Stimulated activated CD4-positive, alpha-beta T cell treated with anti-CD3 and anti-CD28 coated beads, Interleukin-4, amount 100 ng/mL, for 24 hours (primary cell): ENCODE measurements around the gene PIGM.

Experiments used
- DNase-seq: peaks from one replicate; pipeline ENCODE4 v3.0.0-alpha.2; 2020

Gene PIGM

GRCh38 chr1:160020196-160020595, 11.6 kb downstream of the PIGM start:
- no peak for DNase-seq

- no peak for DNase-seq
These were observed 12.9 kb downstream of the PIGM start for GRCh38 chr1:160018900-160019299.

DNA sequence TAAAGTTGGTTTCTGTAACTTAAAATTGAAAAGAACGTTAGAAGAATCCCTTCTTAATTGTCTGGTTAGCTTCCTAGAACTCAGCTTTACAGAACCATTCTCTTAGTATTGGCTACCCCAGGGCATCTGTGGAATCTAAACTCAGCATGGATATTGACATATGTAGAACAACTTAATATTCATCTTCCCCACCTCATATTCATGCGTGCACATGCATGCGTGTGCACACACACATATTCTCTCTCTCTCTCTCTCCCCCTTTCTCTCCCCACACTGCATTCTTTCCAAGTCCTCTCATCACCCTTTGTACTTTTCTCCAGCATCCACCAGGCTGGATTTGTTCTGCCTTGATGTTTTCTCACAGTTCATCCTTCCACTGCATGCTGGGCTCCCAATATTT, 13.4 kb downstream of the PIGM start:
- no peak for DNase-seq

- no peak for DNase-seq
These were observed 14.2 kb downstream of the PIGM start for GRCh38 chr1:160017592-160017991.

DNA sequence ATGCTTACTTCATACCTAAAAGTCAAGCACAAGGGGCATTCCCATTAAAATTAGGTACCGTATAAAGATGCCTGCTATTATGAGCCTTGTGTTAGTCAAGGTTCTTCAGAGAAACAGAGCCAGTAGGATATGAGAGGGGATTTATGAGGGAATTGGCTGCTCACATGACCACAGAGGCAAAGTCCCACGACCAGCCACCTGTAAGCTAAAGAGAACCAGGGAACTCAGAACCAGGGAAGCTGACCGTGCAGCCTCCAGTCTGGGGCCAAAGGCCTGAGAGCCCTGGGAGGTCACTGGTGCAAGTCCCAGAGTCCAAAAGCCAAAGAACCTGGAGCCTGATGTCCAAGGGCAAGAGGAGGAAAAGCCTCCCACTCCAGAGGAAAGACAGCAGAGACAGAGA, 20.0 kb downstream of the PIGM start:
- no peak for DNase-seq

GRCh38 chr1:160009801-160010200, 22.0 kb downstream of the PIGM start:
- DNase-seq = no peak

GRCh38 chr1:160009081-160009480, 22.7 kb downstream of the PIGM start:
- DNase-seq = no peak

- no peak for DNase-seq
These were observed 24.1 kb downstream of the PIGM start for GRCh38 chr1:160007577-160008200.

DNA sequence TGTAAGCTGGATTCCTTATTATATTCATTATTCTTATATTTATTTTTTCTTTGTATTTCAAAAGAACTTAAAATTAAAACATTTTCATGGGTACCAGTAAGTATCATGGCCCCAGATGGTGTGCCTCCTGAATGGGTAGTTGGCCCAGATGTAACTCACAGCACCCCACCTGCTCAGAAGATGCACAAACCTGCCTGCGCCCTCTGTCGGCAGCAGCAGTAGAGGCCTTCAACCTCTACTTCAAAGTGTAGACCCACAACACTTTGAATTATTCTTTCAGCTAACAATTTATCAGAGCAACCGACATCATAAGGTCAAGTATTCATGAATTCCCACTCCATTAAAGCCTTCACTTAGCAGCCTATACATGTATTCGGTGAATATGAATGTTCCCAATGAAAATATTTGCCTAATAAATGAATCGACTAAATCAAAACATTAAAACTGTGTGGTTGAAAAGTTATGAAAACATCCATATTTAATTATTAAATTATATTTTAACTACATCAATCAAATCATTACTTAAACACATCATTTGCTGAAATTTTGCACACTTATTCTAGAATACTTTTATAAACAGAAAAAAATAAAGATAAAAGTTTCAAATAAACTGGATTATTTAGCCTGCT, 25.4 kb downstream of the PIGM start:
- DNase-seq = peak; percentile 76

DNA sequence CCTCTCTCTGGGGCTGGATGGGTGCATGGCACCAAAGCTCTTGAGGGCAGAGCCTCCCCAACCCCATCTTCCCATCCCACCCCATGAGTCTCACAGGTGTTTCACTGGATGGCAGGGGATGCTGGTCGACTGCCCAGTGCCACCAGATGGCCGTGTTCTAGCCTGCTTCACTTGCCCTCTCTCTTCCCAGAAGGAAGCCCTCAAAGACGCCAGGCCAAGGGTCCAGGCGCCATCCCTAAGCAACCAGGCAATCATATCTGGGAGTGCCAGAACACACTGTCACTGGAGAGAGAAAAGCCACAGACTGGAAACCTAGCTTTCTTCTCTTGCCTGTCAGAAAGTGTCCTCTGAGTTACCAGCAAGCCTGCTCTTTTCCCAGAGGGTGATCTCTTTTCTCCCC, 26.7 kb downstream of the PIGM start:
- DNase-seq = no peak

DNA sequence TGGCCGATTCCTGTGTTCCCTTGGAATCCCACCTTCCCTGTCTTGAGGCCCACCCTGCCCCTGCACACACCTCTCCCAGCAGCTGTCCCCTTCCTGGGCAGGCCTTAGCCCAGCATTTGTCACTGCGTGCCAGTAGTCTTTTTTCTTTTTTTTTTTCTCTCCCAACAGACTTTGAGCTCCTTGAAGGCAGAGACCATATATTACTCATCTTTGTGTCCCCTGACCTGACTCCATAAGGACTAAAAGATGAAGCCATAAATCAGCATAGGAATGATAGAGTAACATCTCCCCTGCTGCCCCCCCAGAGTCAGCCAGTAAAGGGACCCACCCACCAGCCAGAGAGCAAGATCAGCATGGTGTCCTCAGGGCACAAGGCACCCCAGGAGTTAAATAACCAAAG, 27.4 kb downstream of the PIGM start:
- no peak for DNase-seq

DNA sequence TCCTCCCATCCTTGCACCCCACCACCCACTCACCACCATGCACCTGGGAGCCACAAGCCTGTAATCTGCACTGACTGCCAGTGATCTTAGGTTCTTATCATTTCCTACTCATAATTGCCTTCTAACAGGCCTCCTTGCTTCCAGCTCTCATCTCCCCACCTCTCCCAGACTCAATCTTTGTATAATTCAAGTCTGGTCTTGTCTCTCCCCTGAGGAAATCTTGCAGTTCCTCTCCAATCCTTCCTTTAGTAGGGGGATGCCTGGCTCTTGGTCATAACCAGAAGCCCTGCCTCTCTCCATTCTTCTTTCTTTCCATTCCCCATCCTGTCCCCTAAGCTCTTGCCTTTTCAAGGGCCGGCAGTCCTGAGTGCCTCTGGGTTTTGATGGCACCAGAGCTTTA, 27.8 kb downstream of the PIGM start:
- no peak for DNase-seq

- DNase-seq = no peak
These were observed 30.4 kb downstream of the PIGM start for GRCh38 chr1:160001440-160001839.

GRCh38 chr1:159999204-159999603, 32.6 kb downstream of the PIGM start:
- no peak for DNase-seq

DNA sequence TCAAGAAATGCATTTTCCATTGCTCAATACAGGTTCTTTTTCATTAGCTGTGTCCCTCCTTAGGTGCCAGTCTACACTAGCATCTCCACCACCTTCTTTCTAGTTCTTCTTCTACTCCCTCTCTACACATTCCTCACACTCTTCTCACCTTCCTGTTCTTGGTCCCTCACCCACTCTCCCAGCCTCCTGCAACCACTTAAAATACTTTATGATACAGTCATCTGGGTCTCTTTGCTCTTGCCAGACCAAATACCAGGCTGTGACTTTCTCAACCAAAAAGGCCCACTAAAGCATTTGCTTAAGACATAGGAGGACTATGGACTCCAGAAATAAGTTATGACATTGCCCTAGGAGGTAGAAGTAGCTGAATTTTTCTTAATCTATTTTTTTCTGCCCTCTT, 35.1 kb downstream of the PIGM start:
- DNase-seq = no peak

DNA sequence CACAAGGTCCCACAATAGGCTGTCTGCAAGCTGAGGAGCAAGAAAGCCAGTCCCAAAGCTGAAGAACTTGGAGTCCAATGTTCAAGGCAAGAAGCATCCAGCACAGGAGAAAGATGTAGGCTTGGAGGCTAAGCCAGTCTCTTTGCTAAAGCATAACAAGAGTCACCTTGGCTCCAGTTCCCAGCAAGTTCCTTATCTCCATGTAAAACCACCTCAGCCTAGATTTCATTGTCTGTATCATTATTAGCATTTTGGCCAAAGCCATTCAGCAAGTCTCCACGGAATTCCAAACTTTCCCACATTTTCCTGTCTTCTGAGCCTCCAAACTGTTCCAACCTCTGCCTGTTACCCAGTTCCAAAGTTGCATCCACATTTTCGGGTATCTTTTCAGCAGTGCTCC, 36.9 kb downstream of the PIGM start:
- no peak for DNase-seq

DNA sequence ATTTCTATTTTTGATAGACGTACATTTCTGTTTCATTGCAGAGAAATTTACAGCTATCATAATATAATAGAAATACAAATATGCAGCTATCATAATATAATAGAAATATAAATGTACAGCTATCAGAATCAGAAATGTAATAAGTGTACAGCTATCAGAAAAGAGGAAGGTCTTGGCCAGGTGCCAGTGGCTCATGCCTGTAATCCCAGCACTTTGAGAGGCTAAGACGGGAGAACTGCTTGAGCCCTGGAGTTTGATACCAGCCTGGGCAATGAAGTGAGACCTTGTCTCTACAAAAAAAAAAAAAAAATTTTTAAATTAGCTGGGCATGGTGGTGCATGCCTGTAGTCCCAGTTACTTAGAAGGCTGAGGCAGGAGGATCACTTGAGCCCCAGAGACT, 37.9 kb downstream of the PIGM start:
- no peak for DNase-seq

DNA sequence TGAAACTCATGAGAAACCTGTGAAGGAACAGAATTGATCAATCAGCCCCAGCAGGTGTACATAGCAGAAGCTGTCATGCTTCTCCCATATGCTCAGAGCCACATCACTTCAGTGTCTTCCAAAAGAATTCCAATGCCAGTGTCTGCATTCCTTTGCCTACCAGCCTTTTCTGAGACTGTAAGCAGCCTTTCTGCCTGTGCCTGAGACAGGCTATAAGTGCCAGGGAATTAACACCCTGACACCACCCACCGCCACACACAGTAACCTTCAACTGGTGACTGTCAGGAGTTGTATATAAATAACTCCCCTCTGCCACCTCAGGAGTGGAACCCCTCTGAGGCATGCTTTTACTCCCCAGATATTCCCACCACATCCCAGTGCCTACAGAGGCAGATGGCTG, 39.6 kb downstream of the PIGM start:
- no peak for DNase-seq

GRCh38 chr1:159991513-159991912, 40.3 kb downstream of the PIGM start:
- no peak for DNase-seq

DNA sequence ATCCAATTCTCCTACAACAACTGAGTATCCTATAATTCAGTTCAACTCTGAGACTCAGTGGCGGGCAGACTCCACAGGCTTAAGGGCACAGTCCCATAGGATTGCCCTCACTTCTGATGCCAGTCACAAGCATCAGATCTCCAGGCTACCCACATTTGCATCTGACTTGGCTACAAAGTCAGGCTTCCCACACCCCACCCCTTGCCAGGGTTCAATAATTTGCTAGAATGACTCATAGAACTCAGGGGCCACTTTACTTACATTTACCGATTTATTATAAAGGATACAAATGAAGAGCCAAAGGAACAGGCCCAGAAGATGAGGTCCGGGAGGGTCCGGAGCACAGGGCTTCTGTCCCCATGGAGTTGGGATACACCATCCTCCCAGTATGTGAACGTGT, 41.8 kb downstream of the PIGM start:
- no peak for DNase-seq

GRCh38 chr1:159989581-159989980, 42.2 kb downstream of the PIGM start:
- no peak for DNase-seq

- no peak for DNase-seq
These were observed 43.8 kb downstream of the PIGM start for GRCh38 chr1:159988006-159988405.

- DNase-seq = no peak
These were observed 44.6 kb downstream of the PIGM start for GRCh38 chr1:159987186-159987585.

DNA sequence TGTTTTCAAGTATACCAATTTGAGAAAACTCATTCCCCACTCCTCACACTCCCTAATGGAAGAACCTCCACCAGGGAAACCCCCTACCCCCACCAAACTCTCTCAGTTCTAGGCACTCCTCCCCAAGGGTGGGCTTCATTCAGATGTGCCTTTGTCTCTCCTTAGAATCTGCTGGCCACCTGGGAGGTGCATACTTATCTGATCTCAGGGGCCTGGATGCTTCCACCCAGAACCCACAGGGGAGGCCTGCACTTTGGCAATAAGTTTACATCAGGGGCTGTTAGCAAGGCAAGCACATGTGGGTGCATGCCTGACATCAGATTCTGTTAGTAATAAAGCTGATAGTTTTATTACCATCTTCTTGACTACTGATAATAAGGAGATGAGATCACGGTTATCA, 45.3 kb downstream of the PIGM start:
- DNase-seq = no peak

- DNase-seq = no peak
These were observed 45.7 kb downstream of the PIGM start for GRCh38 chr1:159986093-159986492.
